Smooth muscle cell (in vitro differentiated cells): ENCODE measurements around the gene SHKBP1. TPM values are rescaled to one million over a fixed set of nuclear protein-coding genes. Genes with fewer than 3 reads are reported as not detected.

ENCODE experiments used
- DNase-seq: peaks from one replicate; lab custom pipeline; 2025; ENCODE audit not compliant: unreplicated experiment; lab: John Stamatoyannopoulos, UW
- H2AFZ ChIP-seq: fragments of 200-600 bp; sonication (generic); 2 replicates; pipeline ENCODE4 v1.6.0; 2016; ENCODE audit warnings: antibody characterized with exemption, low read depth, mild to moderate bottlenecking
- H3F3A ChIP-seq: fragments of 200-600 bp; sonication (generic); 2 replicates; pipeline ENCODE4 v1.6.0; 2017; ENCODE audit warnings: antibody characterized with exemption, low read depth
- H3K27ac ChIP-seq: fragments of 200-600 bp; sonication (generic); 2 replicates; pipeline ENCODE4 v1.5.1; 2016; ENCODE audit warnings: low read depth, mild to moderate bottlenecking
- H3K27me3 ChIP-seq: fragments of 200-600 bp; sonication (generic); 2 replicates; pipeline ENCODE4 v1.6.1; 2016; ENCODE audit warnings: low read depth, mild to moderate bottlenecking
- H3K36me3 ChIP-seq: fragments of 200-600 bp; sonication (generic); 2 replicates; pipeline ENCODE4 v1.5.1; 2016; ENCODE audit warnings: low read depth
- H3K4me1 ChIP-seq: fragments of 200-600 bp; sonication (generic); 2 replicates; pipeline ENCODE4 v1.5.1; 2016; ENCODE audit warnings: low read depth
- H3K4me2 ChIP-seq: fragments of 200-600 bp; sonication (generic); 2 replicates; pipeline ENCODE4 v1.6.0; 2016; ENCODE audit warnings: mild to moderate bottlenecking
- H3K4me3 ChIP-seq: fragments of 200-600 bp; sonication (generic); 2 replicates; pipeline ENCODE4 v1.5.1; 2016; ENCODE audit warnings: mild to moderate bottlenecking
- H3K79me2 ChIP-seq: fragments of 200-600 bp; sonication (generic); 2 replicates; pipeline ENCODE4 v1.6.0; 2016; ENCODE audit warnings: low read depth, mild to moderate bottlenecking
- H3K9ac ChIP-seq: fragments of 200-600 bp; sonication (generic); 2 replicates; pipeline ENCODE4 v1.6.0; 2016; ENCODE audit warnings: low read depth
- H3K9me3 ChIP-seq: fragments of 200-600 bp; sonication (generic); replicated peaks from 2 replicates; pipeline ENCODE4 v1.5.1; 2016; ENCODE audit warnings: low read depth
- H4K20me1 ChIP-seq: fragments of 200-600 bp; sonication (generic); 2 replicates; pipeline ENCODE4 v1.6.0; 2016; ENCODE audit warnings: low read depth
- CTCF ChIP-seq: fragments of 200-600 bp; sonication (generic); IDR thresholded peaks from 2 replicates; pipeline ENCODE4 v1.5.1; 2017; ENCODE audit warnings: borderline replicate concordance, mild to moderate bottlenecking, antibody characterized with exemption; ENCODE audit not compliant: insufficient read depth, poor library complexity, severe bottlenecking
- WGBS: methylation state at CpG from one replicate; pipeline ENCODE4 v1.1.7; 2016; ENCODE audit warnings: low lambda C conversion rate; 5-methylcytosine and 5-hydroxymethylcytosine counted together
- polyA plus RNA-seq: library from polyadenylated mRNA; unstranded; fragments of >200 nt; fragmentation: Nextera tagmentation; extraction: Ambion mirVana; gene quantifications from 2 replicates; pipeline ENCODE4 v1.2.1, GENCODE V29; 2016
- total RNA-seq: library from RNA; depleted of rRNA; stranded (reverse); fragments of >200 nt; gene quantifications from 2 replicates; pipeline ENCODE4 v1.2.3, GENCODE V29; 2014

SHKBP1 gene
- total and polyA plus RNA-seq, 2 experiments from 2014 or later = 40.9 to 90.8 TPM

GRCh38 chr19:40610396-40611064 is 33.9 kb downstream of the SHKBP1 start:
- Histone ChIP-seq H3K4me2 (peak overlapping the region; percentile 81), H3K36me3 (no peaks in the 10 kb centered on the region), H3K27ac (no peak overlapping the region), H3K4me3 (peak overlapping the region; percentile 8), H3K9ac (no peak overlapping the region), H3K79me2 (no peaks in the 10 kb centered on the region), H3K27me3 (no peaks in the 10 kb centered on the region), H3F3A (peaks cover 8% of the 10 kb centered on the region), H2AFZ (no peak overlapping the region), H3K4me1 (peaks cover 18% of the 10 kb centered on the region), H3K9me3 (no peaks in the 10 kb centered on the region), H4K20me1 (peaks cover 3% of the 10 kb centered on the region)
- 53% methylated on average over 29 of the region's 29 CpGs for WGBS
- DNase-seq = no peak
- no peak for TF ChIP-seq CTCF

- Histone ChIP-seq H3K27ac (no peak overlapping the region), H3K4me1 (peaks cover 12% of the 10 kb centered on the region), H2AFZ (no peak overlapping the region), H3K4me2 (no peak overlapping the region), H4K20me1 (peaks cover 9% of the 10 kb centered on the region), H3K36me3 (no peaks in the 10 kb centered on the region), H3K9me3 (no peaks in the 10 kb centered on the region), H3K79me2 (no peaks in the 10 kb centered on the region), H3K9ac (no peak overlapping the region), H3K27me3 (no peaks in the 10 kb centered on the region), H3F3A (peaks cover 3% of the 10 kb centered on the region), H3K4me3 (no peak overlapping the region)
- TF ChIP-seq CTCF = no peak
- DNase-seq = no peak
- WGBS = 93% methylated on average over 15 of the region's 15 CpGs
Measured at GRCh38 chr19:40611096-40611495, 34.4 kb downstream of the SHKBP1 start.

- H3K27ac ChIP-seq = no peak overlapping the region
- H3K4me2 ChIP-seq = no peak overlapping the region
Measured at GRCh38 chr19:40611900-40612698, 35.4 kb downstream of the SHKBP1 start.

More at GRCh38 chr19:40611900-40612698, 35.4 kb downstream of the SHKBP1 start:
- Histone ChIP-seq H4K20me1 (peaks cover 19% of the 10 kb centered on the region), H3K9me3 (no peaks in the 10 kb centered on the region), H3K36me3 (no peaks in the 10 kb centered on the region), H3K27me3 (no peaks in the 10 kb centered on the region), H2AFZ (no peak overlapping the region), H3K9ac (no peak overlapping the region), H3K4me3 (no peak overlapping the region), H3F3A (no peaks in the 10 kb centered on the region), H3K4me1 (peaks cover 11% of the 10 kb centered on the region), H3K79me2 (no peaks in the 10 kb centered on the region)
- TF ChIP-seq CTCF = no peak
- WGBS = 97% methylated on average over 10 of the region's 10 CpGs
- DNase-seq = no peak
